Measurements from ENCODE around the gene ABCC5.
"Not testable (repeated sequence)": the region's sequence is repeated elsewhere in the genome, so short reads cannot be mapped to it uniquely, and the experiment has no call there.

The ABCC5 gene

GRCh38 chr3:183896610-183897009, 121.1 kb downstream of the ABCC5 start:
- DNase-seq (ENCODE audit: insufficient read length, low spot score), result no peak
- no peak for FAIRE-seq

GRCh38 chr3:183896184-183896583, 121.5 kb downstream of the ABCC5 start:
- no peak for FAIRE-seq
- no peak for DNase-seq (ENCODE audit: insufficient read length, low spot score)

- DNase-seq (ENCODE audit: insufficient read length, low spot score) (no peak), FAIRE-seq (no peak)
Measured at GRCh38 chr3:183895774-183896173, 121.9 kb downstream of the ABCC5 start.

DNA sequence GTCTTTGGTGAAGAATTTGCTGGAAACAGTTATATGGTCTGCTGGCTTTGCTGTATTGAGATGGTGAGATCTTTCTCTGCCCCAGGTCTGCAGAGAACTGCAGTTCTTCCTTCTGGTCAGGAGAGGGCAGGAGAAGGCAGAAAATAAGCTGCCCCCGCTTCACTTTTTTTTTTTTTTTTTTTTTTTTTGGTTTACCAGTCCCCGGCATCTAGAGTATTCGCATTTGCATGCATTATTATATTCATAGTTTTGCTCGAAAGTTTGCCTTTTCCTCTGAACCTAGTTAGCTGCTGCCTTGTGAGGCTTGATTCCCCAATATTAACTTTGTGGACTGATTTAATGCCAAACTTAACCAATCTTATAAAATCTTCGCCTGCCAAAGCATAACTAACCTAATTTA, 122.4 kb downstream of the ABCC5 start:
- DNase-seq (ENCODE audit: insufficient read length, low spot score) (peak; percentile 77), FAIRE-seq (no peak)

DNA sequence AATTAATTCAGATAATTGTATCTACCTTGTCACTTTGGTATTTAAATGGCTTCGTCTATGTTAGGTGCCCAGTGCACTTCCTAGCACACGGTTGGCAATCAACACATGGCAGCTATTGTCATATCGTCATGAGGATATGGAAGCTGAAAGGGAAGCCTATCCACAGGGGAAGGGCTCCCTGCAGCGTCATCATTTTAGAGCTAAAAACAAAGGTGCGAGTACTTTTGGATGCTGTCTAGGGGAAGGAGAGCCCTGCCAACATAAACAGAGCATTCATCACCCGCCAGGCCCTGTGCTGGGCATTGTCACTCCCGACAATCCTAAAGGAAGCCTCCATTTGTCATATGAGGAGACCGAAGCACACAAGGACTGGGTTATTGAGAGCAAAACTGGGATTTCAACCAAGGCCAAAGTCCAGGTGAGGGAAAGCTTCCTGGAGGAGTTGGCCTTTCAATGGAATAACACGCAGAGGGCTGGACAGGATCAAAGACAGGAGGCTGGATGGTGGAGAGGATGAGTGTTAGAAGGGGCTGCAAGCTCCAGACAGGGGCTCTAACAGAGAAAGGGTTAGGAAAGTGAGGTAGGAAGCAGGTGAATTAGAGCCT, 125.0 kb downstream of the ABCC5 start:
- FAIRE-seq, result no peak
- DNase-seq (ENCODE audit: insufficient read length, low spot score), result no peak

GRCh38 chr3:183885766-183886165, 131.9 kb downstream of the ABCC5 start:
- no peak for FAIRE-seq
- no peak for DNase-seq (ENCODE audit: insufficient read length, low spot score)

- peak; percentile 83 for FAIRE-seq
- DNase-seq (ENCODE audit: insufficient read length, low spot score), result peak; percentile 95
Measured at GRCh38 chr3:183884427-183885296, 133.0 kb downstream of the ABCC5 start, which contains the start of gene PARL. TSS of gene PARL (minus strand) at chr3:183884880. CDS start at chr3:183884846, 34 bp downstream.

DNA sequence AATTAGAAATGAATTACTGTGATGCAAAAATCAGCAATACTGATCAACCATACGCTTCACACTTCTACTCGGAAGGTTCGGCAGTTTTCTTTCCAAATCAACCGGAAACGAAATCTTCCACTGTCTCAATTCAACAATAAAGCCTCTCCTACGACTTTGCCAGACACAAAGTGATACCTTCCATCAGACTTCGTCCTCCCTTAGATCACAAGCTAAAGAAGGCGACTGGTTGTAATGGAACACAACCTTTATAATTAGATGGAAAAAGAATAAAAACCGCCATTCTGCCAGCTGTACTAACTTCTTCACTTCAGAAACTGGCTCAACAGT, 133.6 kb downstream of the ABCC5 start:
- FAIRE-seq (no peak), DNase-seq (ENCODE audit: insufficient read length, low spot score) (no peak)

DNA sequence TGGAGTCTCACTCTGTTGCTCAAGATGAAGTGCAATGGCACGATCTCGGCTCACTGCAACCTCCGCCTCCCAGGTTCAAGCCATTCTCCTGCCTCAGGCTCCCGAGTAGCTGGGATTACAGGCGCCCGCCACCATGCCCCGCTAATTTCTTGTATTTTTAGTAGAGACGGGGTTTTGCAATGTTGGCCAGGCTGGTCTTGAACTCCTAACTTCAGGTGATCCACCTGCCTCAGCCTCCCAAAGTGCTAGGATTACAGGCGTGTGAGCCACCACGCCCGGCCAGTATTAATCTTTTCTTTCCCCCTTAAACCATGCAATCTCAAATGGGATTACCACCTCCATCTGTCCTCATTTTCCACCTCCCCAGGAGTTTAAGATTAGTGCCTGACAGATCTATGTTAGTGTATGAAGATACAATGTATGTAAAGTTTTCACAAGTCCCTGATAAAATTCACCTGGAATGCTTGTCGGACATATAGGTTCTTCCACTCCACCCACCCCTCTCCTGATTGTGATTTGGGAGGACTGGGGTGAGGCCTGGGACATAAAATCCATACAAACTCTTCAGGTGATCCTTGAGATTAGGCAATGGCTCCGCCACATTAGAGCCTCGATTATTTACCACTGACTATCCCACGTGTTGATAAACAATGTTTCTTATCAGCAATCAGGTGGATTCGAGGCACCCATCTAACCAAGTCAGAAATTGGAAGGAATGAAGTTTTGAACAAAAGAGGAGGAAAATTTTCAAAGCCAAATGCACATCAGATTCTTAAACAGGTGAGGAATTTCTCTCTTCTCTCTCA, 134.2 kb downstream of the ABCC5 start:
- no peak for DNase-seq (ENCODE audit: insufficient read length, low spot score)
- no peak for FAIRE-seq

DNA sequence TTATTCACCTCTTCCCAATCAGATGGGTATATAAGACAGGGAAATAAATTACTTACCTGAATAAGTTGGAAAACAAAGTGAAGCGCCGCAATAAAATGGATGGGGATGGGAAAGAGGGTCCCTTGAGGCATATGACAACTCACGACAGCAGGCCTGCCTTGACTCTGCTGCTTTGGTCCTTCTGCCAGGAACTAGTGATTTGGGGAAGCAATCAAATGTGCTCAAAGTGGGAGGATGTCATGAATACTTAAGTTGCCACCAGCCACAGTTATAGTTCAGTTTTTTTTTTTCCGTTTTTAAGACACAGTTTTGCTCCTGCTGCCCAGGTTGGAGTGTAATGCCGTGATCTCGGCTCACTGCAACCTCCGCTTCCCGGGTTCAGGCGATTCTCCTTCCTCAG, 137.6 kb downstream of the ABCC5 start:
- DNase-seq (ENCODE audit: insufficient read length, low spot score), result no peak
- no peak for FAIRE-seq

GRCh38 chr3:183879243-183879642, 138.4 kb downstream of the ABCC5 start:
- FAIRE-seq (no peak), DNase-seq (ENCODE audit: insufficient read length, low spot score) (no peak)

GRCh38 chr3:183878071-183878470, 139.6 kb downstream of the ABCC5 start:
- no peak for DNase-seq (ENCODE audit: insufficient read length, low spot score)
- no peak for FAIRE-seq

DNA sequence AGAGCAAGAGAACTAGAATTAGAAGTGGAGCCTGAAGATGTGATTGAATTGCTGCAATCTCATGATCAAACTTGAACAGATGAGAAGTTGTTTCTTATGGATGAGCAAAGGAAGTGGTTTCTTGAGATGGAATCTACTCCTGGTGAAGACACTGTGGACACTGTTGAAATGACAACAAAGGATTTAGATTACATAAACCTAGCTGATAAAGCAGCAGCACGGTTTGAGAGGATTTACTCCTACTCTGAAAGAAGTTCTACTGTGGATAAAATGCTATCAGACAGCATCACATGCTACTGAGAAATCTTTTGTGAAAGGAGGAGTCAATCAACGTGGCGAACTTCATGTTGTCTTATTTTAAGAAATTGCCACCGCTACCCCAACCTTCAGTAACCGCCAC, 140.5 kb downstream of the ABCC5 start:
- not testable (repeated sequence) for FAIRE-seq; DNase-seq (ENCODE audit: insufficient read length, low spot score)

- no peak for DNase-seq (ENCODE audit: insufficient read length, low spot score)
- FAIRE-seq, result no peak
Measured at GRCh38 chr3:183875411-183875810, 142.3 kb downstream of the ABCC5 start.

- FAIRE-seq, result no peak
- DNase-seq (ENCODE audit: insufficient read length, low spot score), result no peak
Measured at GRCh38 chr3:183873914-183874313, 143.8 kb downstream of the ABCC5 start.

GRCh38 chr3:183871541-183871940, 146.1 kb downstream of the ABCC5 start:
- no peak for FAIRE-seq
- DNase-seq (ENCODE audit: insufficient read length, low spot score), result no peak

- FAIRE-seq (no peak), DNase-seq (ENCODE audit: insufficient read length, low spot score) (no peak)
Measured at GRCh38 chr3:183870563-183870962, 147.1 kb downstream of the ABCC5 start.
